OCI-LY1 (cell line): ENCODE data around the gene ZKSCAN4.

Experiments used
- H2AFZ ChIP-seq: fragments of 200-600 bp; sonication (generic), shearing (Covaris generic); 2 replicates; pipeline ENCODE4 v1.6.0; 2014; ENCODE audit warnings: antibody characterized with exemption, mild to moderate bottlenecking, low read length
- H3F3A ChIP-seq: fragments of 200-600 bp; sonication (generic), shearing (Covaris generic); 2 replicates; pipeline ENCODE4 v1.6.0; 2014; ENCODE audit warnings: mild to moderate bottlenecking, antibody characterized with exemption, low read length, moderate library complexity; ENCODE audit not compliant: insufficient read depth
- H3K27ac ChIP-seq: fragments of 200-600 bp; sonication (generic); 2 replicates; pipeline ENCODE4 v1.5.1; 2014; ENCODE audit warnings: low read length, mixed run types, mild to moderate bottlenecking, low read depth; ENCODE audit not compliant: poor library complexity, severe bottlenecking
- H3K27me3 ChIP-seq: fragments of 200-600 bp; sonication (generic); 2 replicates; pipeline ENCODE4 v1.6.0; 2014; ENCODE audit warnings: antibody characterized with exemption, mild to moderate bottlenecking, low read length, moderate library complexity; ENCODE audit not compliant: insufficient read depth
- H3K36me3 ChIP-seq: fragments of 200-600 bp; sonication (generic); 2 replicates; pipeline ENCODE4 v1.6.1; 2014; ENCODE audit warnings: mild to moderate bottlenecking, antibody characterized with exemption, low read length, moderate library complexity, mixed read lengths; ENCODE audit not compliant: insufficient read depth
- H3K4me1 ChIP-seq: fragments of 200-600 bp; sonication (generic); 2 replicates; pipeline ENCODE4 v1.5.1; 2014; ENCODE audit warnings: mild to moderate bottlenecking, low read length, moderate library complexity; ENCODE audit not compliant: insufficient read depth, severe bottlenecking
- H3K4me2 ChIP-seq: fragments of 200-600 bp; sonication (generic), shearing (Covaris generic); 2 replicates; pipeline ENCODE4 v1.6.1; 2014; ENCODE audit warnings: low read length
- H3K4me3 ChIP-seq: fragments of 200-600 bp; sonication (generic); 2 replicates; pipeline ENCODE4 v1.5.1; 2014; ENCODE audit warnings: low read length, low read depth, mild to moderate bottlenecking, mixed read lengths; ENCODE audit not compliant: poor library complexity, severe bottlenecking
- H3K79me2 ChIP-seq: fragments of 200-600 bp; shearing (Covaris generic); 2 replicates; pipeline ENCODE4 v1.6.1; 2016; ENCODE audit warnings: mixed run types, low read length, mixed read lengths; ENCODE audit not compliant: insufficient read depth
- H3K9ac ChIP-seq: fragments of 200-600 bp; sonication (generic), shearing (Covaris generic); 2 replicates; pipeline ENCODE4 v1.6.1; 2014; ENCODE audit warnings: mild to moderate bottlenecking, low read length, mixed read lengths
- H3K9me2 ChIP-seq: fragments of 200-600 bp; sonication (generic), shearing (Covaris generic); 2 replicates; pipeline ENCODE4 v1.6.1; 2014; ENCODE audit warnings: low read depth, mild to moderate bottlenecking, low read length, mixed read lengths
- H3K9me3 ChIP-seq: fragments of 200-600 bp; shearing (Covaris generic); 2 replicates; pipeline ENCODE4 v1.6.1; 2014; ENCODE audit warnings: low read length, mixed read lengths
- H4K20me1 ChIP-seq: fragments of 200-600 bp; sonication (generic), shearing (Covaris generic); 2 replicates; pipeline ENCODE4 v1.6.0; 2016; ENCODE audit warnings: mild to moderate bottlenecking, low read length; ENCODE audit not compliant: insufficient read depth
- CTCF ChIP-seq: fragments of 200-600 bp; sonication (generic), shearing (Covaris generic); IDR thresholded peaks from 2 replicates; pipeline ENCODE4 v1.5.1; 2017; ENCODE audit warnings: mild to moderate bottlenecking, antibody characterized with exemption, low read length, moderate library complexity, mixed read lengths
- EZH2 ChIP-seq: fragments of 200-600 bp; sonication (generic), shearing (Covaris generic); IDR thresholded peaks from 2 replicates; pipeline ENCODE4 v1.8.0; 2017; ENCODE audit warnings: borderline replicate concordance, mixed run types, mild to moderate bottlenecking, antibody characterized with exemption, low read length, moderate library complexity, mixed read lengths

The ZKSCAN4 gene

DNA sequence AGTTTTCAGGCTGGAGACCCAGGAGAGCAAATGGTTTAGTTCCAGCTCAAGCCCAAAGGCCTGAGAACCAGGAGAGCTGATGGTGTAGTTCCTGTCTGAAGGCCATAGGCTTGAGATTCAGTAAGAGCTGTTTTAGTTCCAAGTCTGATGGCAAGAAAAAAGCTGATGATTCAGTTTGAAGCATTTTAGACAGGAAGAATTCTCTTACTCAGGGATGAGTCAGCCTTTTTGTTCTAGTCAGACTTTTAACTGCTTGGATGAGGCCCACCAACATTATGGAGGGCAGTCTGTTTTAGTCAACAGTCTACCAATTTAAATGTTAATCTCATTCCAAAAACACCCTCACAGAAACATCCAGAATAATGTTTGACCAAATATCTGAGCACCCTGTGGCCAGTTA is 17.4 kb upstream of the ZKSCAN4 start:
- H3K9ac ChIP-seq = no peak overlapping the region
- peaks cover 18% of the 10 kb centered on the region; the same call in 1 of the 2 replicates for H3K36me3 ChIP-seq
- no peak overlapping the region for H3K4me3 ChIP-seq
- no peaks in the 10 kb centered on the region for H3K9me2 ChIP-seq
- H3K79me2 ChIP-seq = 0 out of 2 replicates have a peak, but pooled peaks cover 5% of the 10 kb centered on the region
- no peak overlapping the region for H2AFZ ChIP-seq
- no peaks in the 10 kb centered on the region for H3F3A ChIP-seq
- no peaks in the 10 kb centered on the region for H3K27me3 ChIP-seq
- TF ChIP-seq EZH2 (no peak), CTCF (no peak)
- H4K20me1 ChIP-seq = no peaks in the 10 kb centered on the region
- no peak overlapping the region for H3K27ac ChIP-seq
- H3K4me2 ChIP-seq = no peak overlapping the region
- no peaks in the 10 kb centered on the region for H3K9me3 ChIP-seq
- peaks cover 20% of the 10 kb centered on the region for H3K4me1 ChIP-seq

DNA sequence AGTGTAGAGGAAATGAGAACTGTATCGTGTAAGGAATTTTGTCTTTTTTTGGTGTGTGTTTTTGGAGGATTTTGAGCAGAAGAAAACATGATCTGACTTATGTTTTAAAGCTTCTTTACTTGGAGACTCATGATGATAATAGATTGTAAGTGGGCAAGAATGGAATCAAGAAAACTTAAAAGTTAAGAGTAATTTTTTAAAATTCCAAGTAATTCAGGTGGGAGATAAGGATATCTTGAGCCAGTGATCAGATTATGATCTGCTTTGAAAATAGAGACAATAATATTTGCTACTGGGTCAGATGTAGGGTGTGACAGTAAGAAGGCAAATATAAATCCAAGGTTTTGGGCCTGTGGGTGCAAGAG is 15.6 kb upstream of the ZKSCAN4 start:
- H3F3A ChIP-seq = no peaks in the 10 kb centered on the region
- H3K4me3 ChIP-seq = peak overlapping the region; percentile 75
- no peaks in the 10 kb centered on the region for H3K9me2 ChIP-seq
- TF ChIP-seq CTCF (no peak), EZH2 (no peak)
- H3K36me3 ChIP-seq = peaks cover 5% of the 10 kb centered on the region; the same call in 1 of the 2 replicates
- H3K4me1 ChIP-seq = peaks cover 26% of the 10 kb centered on the region
- H3K9me3 ChIP-seq = no peaks in the 10 kb centered on the region
- H2AFZ ChIP-seq = no peak overlapping the region; the same call in 1 of the 2 replicates
- no peaks in the 10 kb centered on the region for H4K20me1 ChIP-seq
- H3K79me2 ChIP-seq = 0 out of 2 replicates have a peak, but pooled peaks cover 5% of the 10 kb centered on the region
- H3K4me2 ChIP-seq = peak overlapping the region; percentile 83
- H3K27me3 ChIP-seq = no peaks in the 10 kb centered on the region
- H3K27ac ChIP-seq = no peak overlapping the region
- peak overlapping the region; percentile 72 for H3K9ac ChIP-seq

DNA sequence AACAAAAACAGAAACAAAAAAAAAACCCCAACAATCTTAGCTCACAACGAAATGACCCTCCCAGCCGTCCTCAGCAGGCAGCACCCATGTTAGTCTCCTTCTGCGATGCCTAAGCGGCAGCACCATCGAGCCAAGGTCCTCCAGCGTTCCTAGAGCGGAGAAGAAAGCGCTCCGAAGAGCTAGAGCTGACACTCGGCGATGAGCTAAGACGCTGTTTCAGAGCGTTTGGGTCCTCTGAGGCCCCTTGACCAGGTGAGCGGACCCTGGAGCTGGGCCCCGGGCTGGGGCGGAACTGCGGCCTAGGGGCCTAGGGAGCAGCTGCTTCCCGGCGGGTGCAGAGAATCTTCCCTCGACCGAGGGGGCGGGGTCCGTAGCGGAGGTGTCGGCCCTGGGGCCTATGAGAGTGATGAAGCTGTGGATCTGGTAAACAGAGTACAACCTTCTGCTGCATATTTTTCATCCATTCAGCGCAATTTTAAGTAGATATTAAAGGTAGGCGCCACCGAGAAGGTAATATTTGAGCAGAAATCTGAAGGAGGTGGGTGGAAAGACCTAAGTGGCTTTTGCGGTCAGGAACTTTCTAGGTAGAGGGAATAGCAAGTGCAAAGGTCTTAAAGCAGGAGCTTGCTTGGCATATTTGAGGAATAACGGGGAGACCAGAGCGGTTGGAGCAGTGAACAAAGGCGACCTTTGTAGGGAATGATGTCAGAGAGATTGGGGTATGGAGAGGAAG is 15.1 kb upstream of the ZKSCAN4 start, which contains the start of gene ZSCAN26:
Gene ZSCAN26, plus strand, starts transcription at position 182 of the 733 bp plus-strand sequence. CDS start 4,777 bp downstream, outside the sequence.
- H2AFZ ChIP-seq = peak within 1 kb of the TSS; percentile 97
- H3K9ac ChIP-seq = peak within 1 kb of the TSS; percentile 72
- peaks cover 3% of the 10 kb centered on the region; the same call in 1 of the 2 replicates for H3K36me3 ChIP-seq
- H3K27me3 ChIP-seq = no peaks in the 10 kb centered on the region
- H3K4me2 ChIP-seq = peak within 1 kb of the TSS; percentile 83
- H3K79me2 ChIP-seq = 0 out of 2 replicates have a peak, but pooled peaks cover 5% of the 10 kb centered on the region
- no peaks in the 10 kb centered on the region for H3K9me2 ChIP-seq
- no peaks in the 10 kb centered on the region for H4K20me1 ChIP-seq
- peak within 1 kb of the TSS; percentile 75 for H3K4me3 ChIP-seq
- H3K27ac ChIP-seq = peak within 1 kb of the TSS; percentile 23
- peaks cover 26% of the 10 kb centered on the region for H3K4me1 ChIP-seq
- no peaks in the 10 kb centered on the region for H3K9me3 ChIP-seq
- no peaks in the 10 kb centered on the region for H3F3A ChIP-seq
- TF ChIP-seq CTCF = no peak
- TF ChIP-seq EZH2 = no peak
